K562 (cell line): ENCODE measurements around the gene CNIH4. TPM values are rescaled to one million over a fixed set of nuclear protein-coding genes. Genes with fewer than 3 reads are reported as not detected.

Source experiments
- FOXP1 ChIP-seq: sonication (generic); formaldehyde crosslinking; IDR thresholded peaks from 2 replicates; pipeline ENCODE4 v1.8.0; 2022; ENCODE audit warnings: mild to moderate bottlenecking, missing genetic modification reagents
- GTF3C2 ChIP-seq: IDR thresholded peaks from 3 replicates; pipeline ENCODE4 v1.6.1; 2011; ENCODE audit warnings: borderline replicate concordance, mild to moderate bottlenecking, moderate library complexity; ENCODE audit not compliant: insufficient read length; ENCODE audit errors: extremely low read depth
- HMBOX1 ChIP-seq: sonication (generic); IDR thresholded peaks from 2 replicates; pipeline ENCODE4 v1.6.1; 2016
- MNT ChIP-seq, 2 experiments: fragments of 450-650 bp; conservative IDR thresholded peaks; 2 replicates each; pipeline ENCODE4 v1.6.1; 2017; ENCODE audit warnings: mild to moderate bottlenecking in 2 of 2, moderate library complexity in 2 of 2
- NCOR1 ChIP-seq: fragments of 450-650 bp; IDR thresholded peaks from 2 replicates; pipeline ENCODE4 v1.6.1; 2016; ENCODE audit warnings: mild to moderate bottlenecking, moderate library complexity
- TRIM28 ChIP-seq: fragments of 450-650 bp; IDR thresholded peaks from 2 replicates; pipeline ENCODE4 v1.6.1; 2017
- ZNF699 ChIP-seq: fragments of 250-450 bp; sonication (Bioruptor Pico); IDR thresholded peaks from 2 replicates; pipeline ENCODE4 v1.8.0; 2021; ENCODE audit warnings: mild to moderate bottlenecking, moderate library complexity; ENCODE audit not compliant: insufficient replicate concordance
- polyA plus RNA-seq, 8 experiments: library from polyadenylated mRNA; depleted of rRNA in 4 of 8; stranded (reverse) in 5 of 8; unstranded in 3 of 8; fragments of >200 nt; fragmentation: Nextera tagmentation in 2 of 8; fragmentation: Illumina TruSeq in 1 of 8; extraction: Ambion mirVana in 2 of 8; extraction: Trizol in 1 of 8; gene quantifications; 2 replicates each; pipeline versions ENCODE4 v1.2.1 to v1.2.3, GENCODE V29; 2011 to 2014; ENCODE audit warnings: inconsistent platforms in 1 of 8, missing spikeins in 1 of 8
- total RNA-seq, 7 experiments: library from RNA; depleted of rRNA in 6 of 7; stranded (reverse); fragments of >200 nt in 6 of 7; fragmentation: Illumina TruSeq in 2 of 7; extraction: Trizol in 2 of 7; gene quantifications; 2 replicates each; pipeline versions ENCODE4 v1.2.1 to v1.2.3, GENCODE V29; 2011 to 2021; ENCODE audit warnings: low replicate concordance in 1 of 7
- TF ChIP-seq, protein P1 (sequence below), 2 experiments: fragments of 450-650 bp; formaldehyde crosslinking in 1 of 2; IDR thresholded peaks; 2 replicates each; pipeline versions ENCODE4 v1.4.0 to v1.6.1; 2014 to 2020; ENCODE audit warnings: mild to moderate bottlenecking in 2 of 2, borderline replicate concordance in 1 of 2, low read depth in 1 of 2
- TF ChIP-seq, protein P2 (sequence below): fragments of 250-450 bp; sonication (Bioruptor Pico); IDR thresholded peaks from 2 replicates; pipeline ENCODE4 v1.5.0; 2020; ENCODE audit warnings: mild to moderate bottlenecking, borderline replicate concordance

CNIH4 gene
- total and polyA plus RNA-seq, 9 of the 15 experiments (the other 6 are each of a cell fraction or from before 2014, with no cell fraction given), result 41.3 to 266 (median 61.1) TPM

- TF ChIP-seq, protein P1, sequence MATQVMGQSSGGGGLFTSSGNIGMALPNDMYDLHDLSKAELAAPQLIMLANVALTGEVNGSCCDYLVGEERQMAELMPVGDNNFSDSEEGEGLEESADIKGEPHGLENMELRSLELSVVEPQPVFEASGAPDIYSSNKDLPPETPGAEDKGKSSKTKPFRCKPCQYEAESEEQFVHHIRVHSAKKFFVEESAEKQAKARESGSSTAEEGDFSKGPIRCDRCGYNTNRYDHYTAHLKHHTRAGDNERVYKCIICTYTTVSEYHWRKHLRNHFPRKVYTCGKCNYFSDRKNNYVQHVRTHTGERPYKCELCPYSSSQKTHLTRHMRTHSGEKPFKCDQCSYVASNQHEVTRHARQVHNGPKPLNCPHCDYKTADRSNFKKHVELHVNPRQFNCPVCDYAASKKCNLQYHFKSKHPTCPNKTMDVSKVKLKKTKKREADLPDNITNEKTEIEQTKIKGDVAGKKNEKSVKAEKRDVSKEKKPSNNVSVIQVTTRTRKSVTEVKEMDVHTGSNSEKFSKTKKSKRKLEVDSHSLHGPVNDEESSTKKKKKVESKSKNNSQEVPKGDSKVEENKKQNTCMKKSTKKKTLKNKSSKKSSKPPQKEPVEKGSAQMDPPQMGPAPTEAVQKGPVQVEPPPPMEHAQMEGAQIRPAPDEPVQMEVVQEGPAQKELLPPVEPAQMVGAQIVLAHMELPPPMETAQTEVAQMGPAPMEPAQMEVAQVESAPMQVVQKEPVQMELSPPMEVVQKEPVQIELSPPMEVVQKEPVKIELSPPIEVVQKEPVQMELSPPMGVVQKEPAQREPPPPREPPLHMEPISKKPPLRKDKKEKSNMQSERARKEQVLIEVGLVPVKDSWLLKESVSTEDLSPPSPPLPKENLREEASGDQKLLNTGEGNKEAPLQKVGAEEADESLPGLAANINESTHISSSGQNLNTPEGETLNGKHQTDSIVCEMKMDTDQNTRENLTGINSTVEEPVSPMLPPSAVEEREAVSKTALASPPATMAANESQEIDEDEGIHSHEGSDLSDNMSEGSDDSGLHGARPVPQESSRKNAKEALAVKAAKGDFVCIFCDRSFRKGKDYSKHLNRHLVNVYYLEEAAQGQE (IDR thresholded peaks at IDR 0.05; ENCODE audit: borderline replicate concordance), result peak; percentile 88
- TF ChIP-seq, protein P1 (CRISPR knock-in tag; IDR thresholded peaks at IDR 0.05; ENCODE audit: low read depth), result no peak
- TF ChIP-seq ZNF699 (CRISPR knock-in tag) (no peak), GTF3C2 (no peak), MNT (conservative IDR thresholded peaks at IDR 0.05) (0 out of 4 replicates have a peak, but pooled peaks of 1 of the 2 experiments have one; percentile 8), HMBOX1 (no peak), FOXP1 (CRISPR knock-in tag) (no peak), NCOR1 (peak; percentile 18; the same call in 1 of the 2 replicates), TRIM28 (peak; percentile 74; the same call in 1 of the 2 replicates)
- TF ChIP-seq, protein P2, sequence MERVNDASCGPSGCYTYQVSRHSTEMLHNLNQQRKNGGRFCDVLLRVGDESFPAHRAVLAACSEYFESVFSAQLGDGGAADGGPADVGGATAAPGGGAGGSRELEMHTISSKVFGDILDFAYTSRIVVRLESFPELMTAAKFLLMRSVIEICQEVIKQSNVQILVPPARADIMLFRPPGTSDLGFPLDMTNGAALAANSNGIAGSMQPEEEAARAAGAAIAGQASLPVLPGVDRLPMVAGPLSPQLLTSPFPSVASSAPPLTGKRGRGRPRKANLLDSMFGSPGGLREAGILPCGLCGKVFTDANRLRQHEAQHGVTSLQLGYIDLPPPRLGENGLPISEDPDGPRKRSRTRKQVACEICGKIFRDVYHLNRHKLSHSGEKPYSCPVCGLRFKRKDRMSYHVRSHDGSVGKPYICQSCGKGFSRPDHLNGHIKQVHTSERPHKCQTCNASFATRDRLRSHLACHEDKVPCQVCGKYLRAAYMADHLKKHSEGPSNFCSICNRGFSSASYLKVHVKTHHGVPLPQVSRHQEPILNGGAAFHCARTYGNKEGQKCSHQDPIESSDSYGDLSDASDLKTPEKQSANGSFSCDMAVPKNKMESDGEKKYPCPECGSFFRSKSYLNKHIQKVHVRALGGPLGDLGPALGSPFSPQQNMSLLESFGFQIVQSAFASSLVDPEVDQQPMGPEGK, result no peak
Measured at GRCh38 chr1:224333309-224333926, 23.3 kb upstream of the CNIH4 start (continued).
